NK-92 (cell line): ENCODE results near the gene SESTD1.

Experiments used
- DNase-seq: peaks from one replicate; lab custom pipeline; 2025; ENCODE audit not compliant: unreplicated experiment; lab: John Stamatoyannopoulos, UW

SESTD1 gene

GRCh38 chr2:179264368-179265081 is at the start of gene SESTD1:
Gene SESTD1 (minus strand): TSS chr2:179264832. CDS start chr2:179191841, 72,991 bp downstream.
- DNase-seq, result no peak

- no peak for DNase-seq
Measured at GRCh38 chr2:179313057-179313456, 48.4 kb upstream of the SESTD1 start.

GRCh38 chr2:179311101-179311500 is 46.5 kb upstream of the SESTD1 start:
- DNase-seq, result no peak

- no peak for DNase-seq
Measured at GRCh38 chr2:179307616-179308371, 43.2 kb upstream of the SESTD1 start.

GRCh38 chr2:179305125-179305524 is 40.5 kb upstream of the SESTD1 start:
- DNase-seq, result no peak

- DNase-seq, result no peak
Measured at GRCh38 chr2:179304424-179304823, 39.8 kb upstream of the SESTD1 start.

GRCh38 chr2:179302764-179303571 is 38.3 kb upstream of the SESTD1 start:
- DNase-seq, result no peak

- no peak for DNase-seq
Measured at GRCh38 chr2:179302149-179302548, 37.5 kb upstream of the SESTD1 start.

- DNase-seq, result no peak
Measured at GRCh38 chr2:179298666-179299065, 34.0 kb upstream of the SESTD1 start.

GRCh38 chr2:179297927-179298326 is 33.3 kb upstream of the SESTD1 start:
- DNase-seq, result no peak

GRCh38 chr2:179290329-179290728 is 25.7 kb upstream of the SESTD1 start:
- DNase-seq, result no peak

- DNase-seq, result no peak
Measured at GRCh38 chr2:179285060-179285459, 20.4 kb upstream of the SESTD1 start.

GRCh38 chr2:179277429-179278196 is 13.0 kb upstream of the SESTD1 start:
- DNase-seq, result no peak

- no peak for DNase-seq
Measured at GRCh38 chr2:179275253-179276012, 10.8 kb upstream of the SESTD1 start.

GRCh38 chr2:179274749-179275148 is 10.1 kb upstream of the SESTD1 start:
- DNase-seq, result no peak

GRCh38 chr2:179273461-179273962 is 8.9 kb upstream of the SESTD1 start:
- DNase-seq, result no peak

- DNase-seq, result no peak
Measured at GRCh38 chr2:179272406-179273192, 8.0 kb upstream of the SESTD1 start.

GRCh38 chr2:179270689-179271088 is 6.1 kb upstream of the SESTD1 start:
- DNase-seq, result no peak

- no peak for DNase-seq
Measured at GRCh38 chr2:179268277-179268925, 3.8 kb upstream of the SESTD1 start.
